Activated CD8-positive, alpha-beta memory T cell treated with anti-CD3 and anti-CD28 coated beads, Interleukin-2, amount 50 U/mL, for 24 hours (primary cell): ENCODE measurements around the gene GAL3ST2.
"Not testable (repeated sequence)": the region's sequence is repeated elsewhere in the genome, so short reads cannot be mapped to it uniquely, and the experiment has no call there.

Experiments
- DNase-seq: peaks from one replicate; pipeline ENCODE4 v3.0.0-alpha.2; 2020; ENCODE audit errors: extremely low read depth

The GAL3ST2 gene

DNA sequence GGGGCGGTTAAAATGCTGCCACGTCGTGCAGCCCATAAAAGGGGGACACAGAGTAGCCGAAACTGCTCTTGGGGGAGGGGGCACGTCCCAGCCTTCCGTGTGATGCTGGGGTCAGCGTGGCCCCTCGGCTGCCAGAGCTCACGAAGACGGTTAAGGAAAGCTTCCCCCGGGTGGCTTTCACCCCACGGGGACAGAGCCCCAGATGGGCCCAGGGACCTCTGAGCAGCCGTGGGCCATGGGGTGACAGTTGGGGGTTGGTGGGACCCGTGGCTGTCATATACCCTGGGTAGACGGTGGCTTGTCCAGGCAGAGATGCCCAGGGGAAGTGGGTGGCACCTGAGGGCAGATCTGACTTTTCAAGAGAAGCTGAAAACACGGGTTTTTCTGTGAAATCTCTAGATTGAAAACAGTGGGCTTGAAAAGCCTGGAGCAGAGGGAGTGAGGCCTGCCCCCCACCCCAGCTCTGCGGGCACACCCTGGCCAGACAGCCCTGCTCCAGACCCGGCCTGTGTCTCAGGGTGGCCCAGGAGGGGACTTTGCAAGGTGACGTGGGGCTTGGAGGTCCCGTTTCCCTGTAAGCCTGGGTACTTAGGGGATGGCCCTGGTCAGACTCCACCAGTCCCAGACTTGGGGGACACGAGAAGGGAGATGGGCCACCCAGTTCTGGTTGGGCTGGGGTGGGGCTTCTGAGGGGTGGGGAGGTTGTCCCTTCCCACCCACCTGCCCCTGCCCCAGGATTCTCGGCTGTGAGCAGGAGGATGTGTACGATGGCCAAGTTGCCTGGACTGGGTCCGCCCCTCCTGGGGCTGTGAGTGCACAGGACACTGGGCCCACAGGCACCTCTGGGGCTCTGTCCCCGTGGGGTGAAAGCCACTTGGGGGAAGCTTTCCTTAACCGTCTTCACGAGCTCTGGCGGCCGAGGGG is 33.0 kb downstream of the GAL3ST2 start:
- no peak for DNase-seq

DNA sequence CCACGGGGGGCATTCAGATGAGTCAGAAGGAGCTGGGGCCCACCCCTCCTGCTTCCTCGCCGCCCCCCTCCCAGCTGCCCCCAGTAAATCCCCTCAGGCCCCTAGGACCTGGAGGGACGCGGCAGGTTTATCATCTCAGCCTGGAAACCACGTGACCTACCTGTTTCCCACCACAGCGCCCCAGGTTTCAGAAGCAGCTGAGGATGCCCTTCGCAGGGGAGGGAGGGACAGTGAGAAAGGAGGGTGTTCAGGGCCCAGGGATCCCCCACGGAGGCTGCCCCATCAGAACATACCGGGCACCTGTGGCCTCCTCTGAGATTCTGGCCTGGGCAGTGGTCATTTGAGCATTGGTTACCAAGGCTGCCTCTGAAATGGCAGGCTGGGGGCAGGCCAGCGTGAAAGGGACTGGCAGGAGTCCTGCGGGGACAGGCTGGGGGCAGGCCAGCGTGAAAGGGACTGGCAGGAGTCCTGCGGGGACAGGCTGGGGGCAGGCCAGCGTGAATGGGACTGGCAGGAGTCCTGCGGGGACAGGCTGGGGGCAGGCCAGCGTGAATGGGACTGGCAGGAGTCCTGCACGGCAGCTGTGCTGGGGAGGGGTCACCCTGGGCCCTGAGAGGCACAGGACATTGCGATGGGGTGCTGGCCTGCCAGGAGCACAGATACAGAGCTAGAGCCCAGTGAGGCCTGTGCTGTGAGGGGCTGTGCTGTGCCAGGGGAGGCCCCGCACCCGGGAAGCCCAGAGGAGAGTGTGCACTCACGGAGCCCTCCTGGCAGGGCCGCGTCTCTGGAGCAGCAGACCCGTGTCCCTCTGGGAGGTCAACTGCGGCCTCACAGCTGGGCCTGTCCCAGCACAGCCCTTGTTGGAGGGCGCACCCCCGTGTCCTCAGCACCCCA is 33.9 kb downstream of the GAL3ST2 start:
- no peak for DNase-seq

DNA sequence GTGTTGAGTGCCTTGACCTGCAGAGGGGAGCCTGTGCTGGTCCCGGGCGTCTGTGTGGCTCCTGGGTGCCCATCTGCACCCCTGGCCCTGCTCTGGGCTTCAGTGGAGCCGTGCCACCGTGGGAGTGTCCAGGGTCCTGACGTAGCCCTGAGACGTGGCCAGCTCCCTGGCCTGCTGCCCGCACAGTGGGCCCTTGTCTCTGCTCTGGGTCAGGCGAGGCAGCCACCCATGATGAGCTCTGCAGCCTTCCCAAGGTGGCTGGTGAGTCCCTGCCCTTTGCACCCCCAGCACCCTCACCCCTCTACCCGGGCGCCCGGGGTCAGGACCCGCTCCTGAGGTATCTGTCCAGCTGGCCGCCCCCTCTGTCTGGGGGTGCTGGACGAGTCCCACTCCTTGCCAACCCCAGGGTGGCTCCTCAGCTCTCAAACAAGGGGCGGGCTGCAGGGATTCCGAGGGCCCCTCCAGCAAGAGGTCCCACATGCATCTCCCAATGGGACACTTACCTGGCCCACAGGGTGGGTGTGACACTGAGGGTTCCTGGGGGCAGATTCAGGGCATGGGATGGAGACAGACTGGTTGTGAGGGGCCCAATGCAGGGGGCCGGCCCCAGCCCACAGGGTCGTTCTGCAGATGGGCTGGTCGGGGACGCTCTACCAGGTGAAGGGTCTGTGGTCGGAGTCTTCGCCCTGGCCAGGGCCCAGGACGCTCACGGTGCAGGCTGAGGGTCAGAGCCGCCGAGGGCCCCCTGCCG is 34.8 kb downstream of the GAL3ST2 start:
- DNase-seq = no peak

DNA sequence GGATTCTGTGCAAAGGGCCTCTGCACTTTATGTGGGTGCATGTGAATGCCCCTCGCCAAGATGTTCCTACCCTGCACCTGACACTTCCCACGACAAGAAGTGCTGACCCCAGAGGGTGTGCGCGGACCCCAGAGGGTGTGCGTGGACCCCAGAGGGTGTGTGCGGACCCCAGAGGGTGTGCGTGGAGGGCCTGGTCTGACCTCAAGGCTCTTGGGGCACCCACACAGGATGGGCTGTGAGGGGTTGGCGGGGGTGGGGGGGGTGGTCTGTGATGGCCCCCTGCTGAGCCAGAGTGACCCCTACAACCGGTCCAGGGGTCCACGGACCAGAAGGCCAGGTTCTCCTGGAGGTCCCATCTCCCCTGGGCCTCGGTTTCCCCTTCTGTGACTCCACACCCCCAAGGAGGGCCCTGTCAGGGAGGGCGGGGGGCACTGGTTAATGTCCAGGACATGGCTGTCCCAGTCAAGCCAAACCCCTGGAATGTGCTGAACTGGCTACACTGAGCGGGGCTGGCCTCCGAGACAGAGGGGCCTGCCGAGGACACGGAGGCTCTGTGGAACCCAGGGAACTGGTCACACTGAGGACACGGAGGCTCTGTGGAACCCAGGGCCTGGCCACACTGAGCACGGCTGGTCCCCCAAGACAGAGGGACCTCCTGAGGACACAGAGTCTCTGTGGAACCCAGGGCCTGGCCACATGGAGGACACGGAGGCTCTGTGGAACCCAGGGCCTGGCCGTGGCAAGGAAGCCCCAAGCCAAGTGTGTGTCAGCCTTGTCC is 35.5 kb downstream of the GAL3ST2 start:
- no peak for DNase-seq

- DNase-seq = no peak
Observed at GRCh38 chr2:241812730-241813643, 36.4 kb downstream of the GAL3ST2 start.

DNA sequence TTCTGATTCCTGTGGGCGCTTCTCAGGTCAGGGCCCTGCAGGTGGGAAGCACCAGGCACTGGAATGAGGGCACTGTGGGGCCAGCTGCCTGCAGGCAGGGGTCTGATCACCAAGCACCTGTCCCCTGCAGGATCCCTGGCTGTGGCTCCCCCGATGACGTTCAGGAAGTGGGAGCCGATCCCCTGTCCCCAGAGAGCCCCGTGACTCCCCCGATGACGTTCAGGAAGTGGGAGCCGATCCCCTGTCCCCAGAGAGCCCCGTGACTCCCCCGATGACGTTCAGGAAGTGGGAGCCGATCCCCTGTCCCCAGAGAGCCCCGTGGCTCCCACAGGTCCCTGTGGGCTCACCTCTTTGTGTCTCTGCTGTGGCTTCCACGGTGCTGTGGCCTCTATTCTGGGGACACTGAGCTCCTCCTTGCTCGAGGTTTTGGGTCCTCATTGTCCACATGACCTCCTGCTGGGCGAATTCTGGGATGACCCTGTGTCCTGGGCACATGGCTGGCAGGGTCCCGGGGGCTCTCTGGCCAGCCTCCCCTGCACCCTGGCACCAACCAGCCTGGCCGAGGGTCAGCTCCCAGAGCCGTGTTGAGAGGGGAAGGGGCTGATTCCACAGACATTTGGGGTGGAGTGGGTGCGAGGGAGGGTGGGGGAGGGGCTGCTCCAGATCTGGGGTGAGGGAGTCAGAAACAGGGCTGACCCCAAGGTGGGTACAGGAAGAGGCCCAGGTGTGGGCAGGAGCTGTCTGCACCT is 37.2 kb downstream of the GAL3ST2 start:
- DNase-seq = no peak

- DNase-seq = no peak
Observed at GRCh38 chr2:241814393-241814642, 37.7 kb downstream of the GAL3ST2 start.

- no peak for DNase-seq
Observed at GRCh38 chr2:241814643-241815476, 38.2 kb downstream of the GAL3ST2 start.

GRCh38 chr2:241815477-241816430 is 39.1 kb downstream of the GAL3ST2 start:
- no peak for DNase-seq

- DNase-seq = no peak
Observed at GRCh38 chr2:241816431-241817121, 40.0 kb downstream of the GAL3ST2 start.

- no peak for DNase-seq
Observed at GRCh38 chr2:241817126-241817820, 40.7 kb downstream of the GAL3ST2 start.

- DNase-seq = not testable (repeated sequence)
Observed at GRCh38 chr2:241817821-241818215, 41.2 kb downstream of the GAL3ST2 start.

DNA sequence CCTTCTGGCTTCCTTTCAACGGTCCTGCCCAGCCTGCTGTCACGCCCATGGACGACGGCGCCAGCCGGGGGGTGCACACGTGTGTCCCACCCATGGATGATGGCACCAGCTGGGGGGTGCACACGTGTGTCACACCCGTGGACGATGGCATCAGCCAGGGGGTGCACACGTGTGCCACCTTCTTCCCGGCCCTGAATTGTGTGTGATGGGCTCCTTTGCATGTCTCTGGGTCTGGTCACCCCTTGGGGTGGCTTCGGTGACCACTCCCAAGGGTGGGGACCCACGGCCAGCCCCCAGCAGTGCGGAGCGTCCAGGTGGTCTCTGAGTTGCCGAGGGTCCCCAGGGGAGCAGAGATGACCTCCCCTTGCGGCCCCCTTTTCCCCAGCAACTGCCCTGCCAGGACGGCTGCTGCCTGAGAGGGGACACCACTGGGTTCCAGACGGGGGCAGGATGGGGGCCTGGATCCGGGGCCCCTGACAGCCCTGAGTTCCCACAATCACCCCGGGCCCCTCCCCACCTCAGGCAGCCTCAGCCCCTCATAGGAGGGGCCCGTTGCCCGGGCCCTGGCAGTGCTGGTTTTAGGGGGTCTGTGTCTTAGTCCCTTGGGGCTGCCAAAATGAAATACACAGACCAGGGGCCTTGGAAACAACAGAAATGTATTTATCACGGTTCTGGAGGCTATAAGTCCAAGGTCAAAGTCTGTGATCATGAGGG is 41.8 kb downstream of the GAL3ST2 start:
- no peak for DNase-seq

DNA sequence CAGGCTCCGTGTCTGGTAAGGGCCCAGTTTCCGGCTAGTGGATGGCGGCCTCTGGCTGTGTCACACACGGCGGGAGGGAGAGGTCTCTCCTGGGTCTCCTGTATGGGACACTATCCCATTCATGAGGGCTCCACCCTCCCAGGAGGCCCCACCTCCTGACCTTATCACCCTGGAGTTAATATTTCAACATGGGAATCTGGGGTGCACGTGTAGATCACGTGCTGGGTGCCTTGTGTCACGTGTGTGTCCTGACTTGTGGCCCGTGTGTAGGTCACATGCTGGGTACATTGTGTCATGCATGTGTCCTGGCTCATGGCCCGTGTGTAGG is 42.3 kb downstream of the GAL3ST2 start:
- no peak for DNase-seq

DNA sequence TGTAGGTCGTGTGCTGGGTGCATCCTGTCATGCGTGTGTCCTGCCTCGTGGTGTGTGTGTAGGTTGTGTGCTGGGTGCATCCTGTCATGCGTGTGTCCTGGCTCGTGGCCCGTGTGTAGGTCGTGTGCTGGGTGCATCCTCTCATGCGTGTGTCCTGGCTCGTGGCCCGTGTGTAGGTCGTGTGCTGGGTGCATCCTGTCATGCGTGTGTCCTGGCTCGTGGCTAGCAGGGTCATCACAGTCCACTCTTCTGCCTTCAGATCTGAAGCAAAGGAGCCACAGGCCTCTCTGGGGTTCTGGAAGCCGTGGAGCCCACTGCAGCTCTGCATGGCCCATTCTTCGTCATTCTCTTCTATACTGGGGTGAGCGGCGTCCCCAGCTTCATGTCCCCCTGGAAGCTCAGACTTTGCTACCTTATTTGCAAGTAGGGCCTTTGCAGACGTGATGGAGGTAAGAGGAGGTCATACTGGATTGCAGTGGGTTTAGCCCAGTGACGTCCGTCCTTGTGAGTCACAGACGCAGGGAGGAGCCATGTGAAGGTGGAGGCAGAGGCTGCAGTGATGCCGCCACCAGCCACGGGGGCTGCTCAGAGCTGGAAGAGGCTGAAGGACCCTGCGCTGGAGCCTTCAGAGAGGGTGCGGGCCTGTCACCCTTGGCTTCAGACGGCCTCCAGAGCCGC is 43.5 kb downstream of the GAL3ST2 start:
- not testable (repeated sequence) for DNase-seq
